SK-N-SH treated with all-trans-retinoic acid at 6 μM for 48 hours (cell line): ENCODE data around the gene DNAJC1.

Experiments used
- ATAC-seq: fragments of 200-7000 bp; cut with Tn5 transposase; 3 replicates; pipeline ENCODE4 v1.9.1; 2020; ENCODE audit warnings: mild to moderate bottlenecking, moderate library complexity
- ARNTL ChIP-seq: fragments of 450-650 bp; formaldehyde crosslinking; IDR thresholded peaks from 2 replicates; pipeline ENCODE4 v1.5.0; 2020; ENCODE audit warnings: low read depth, mild to moderate bottlenecking, moderate library complexity, borderline replicate concordance
- BACH2 ChIP-seq: fragments of 250-450 bp; sonication (Bioruptor Pico); IDR thresholded peaks from 2 replicates; pipeline ENCODE4 v1.9.0; 2021; ENCODE audit warnings: mild to moderate bottlenecking, borderline replicate concordance
- CSDC2 ChIP-seq: fragments of 250-450 bp; sonication (Bioruptor Pico); IDR thresholded peaks from 2 replicates; pipeline ENCODE4 v1.5.0; 2020; ENCODE audit warnings: mild to moderate bottlenecking, moderate library complexity
- CSRNP3 ChIP-seq: fragments of 250-450 bp; sonication (Bioruptor Pico); IDR thresholded peaks from 2 replicates; pipeline ENCODE4 v1.5.1; 2021; ENCODE audit warnings: mild to moderate bottlenecking, moderate library complexity
- GLIS3 ChIP-seq: fragments of 250-450 bp; sonication (Bioruptor Pico); IDR thresholded peaks from 2 replicates; pipeline ENCODE4 v1.5.0; 2020; ENCODE audit warnings: mild to moderate bottlenecking, moderate library complexity
- OSR1 ChIP-seq: fragments of 250-450 bp; sonication (Bioruptor Pico); IDR thresholded peaks from 2 replicates; pipeline ENCODE4 v1.8.0; 2022; ENCODE audit warnings: moderate library complexity, mild to moderate bottlenecking, inconsistent platforms
- PATZ1 ChIP-seq: fragments of 250-450 bp; sonication (Bioruptor Pico); IDR thresholded peaks from 2 replicates; pipeline ENCODE4 v1.8.0; 2020; ENCODE audit warnings: mild to moderate bottlenecking, moderate library complexity, borderline replicate concordance
- PPARA ChIP-seq: fragments of 250-450 bp; sonication (Bioruptor Pico); IDR thresholded peaks from 2 replicates; pipeline ENCODE4 v1.5.0; 2020; ENCODE audit warnings: mild to moderate bottlenecking, borderline replicate concordance
- RARB ChIP-seq: fragments of 250-450 bp; sonication (Bioruptor Pico); IDR thresholded peaks from 2 replicates; pipeline ENCODE4 v1.8.0; 2021; ENCODE audit warnings: mild to moderate bottlenecking, moderate library complexity
- SNAI2 ChIP-seq: fragments of 250-450 bp; sonication (Bioruptor Pico); IDR thresholded peaks from 2 replicates; pipeline ENCODE4 v1.5.0; 2020; ENCODE audit warnings: mild to moderate bottlenecking, moderate library complexity
- TOX ChIP-seq: fragments of 250-450 bp; sonication (Bioruptor Pico); IDR thresholded peaks from 2 replicates; pipeline ENCODE4 v1.8.0; 2021; ENCODE audit warnings: mild to moderate bottlenecking, moderate library complexity, borderline replicate concordance
- TSHZ2 ChIP-seq: fragments of 250-450 bp; sonication (Bioruptor Pico); IDR thresholded peaks from 2 replicates; pipeline ENCODE4 v1.5.0; 2020; ENCODE audit warnings: mild to moderate bottlenecking, moderate library complexity
- ZC3H10 ChIP-seq: fragments of 250-450 bp; sonication (Bioruptor Pico); IDR thresholded peaks from 2 replicates; pipeline ENCODE4 v1.5.1; 2021; ENCODE audit warnings: mild to moderate bottlenecking, moderate library complexity
- ZFP3 ChIP-seq: fragments of 250-450 bp; sonication (Bioruptor Pico); IDR thresholded peaks from 2 replicates; pipeline ENCODE4 v1.5.0; 2020; ENCODE audit warnings: mild to moderate bottlenecking, moderate library complexity
- ZFP30 ChIP-seq: fragments of 450-650 bp; formaldehyde crosslinking; IDR thresholded peaks from 2 replicates; pipeline ENCODE4 v1.5.0; 2022; ENCODE audit warnings: mild to moderate bottlenecking, moderate library complexity
- ZNF70 ChIP-seq: fragments of 450-650 bp; formaldehyde crosslinking; IDR thresholded peaks from 2 replicates; pipeline ENCODE4 v1.5.0; 2020; ENCODE audit warnings: mild to moderate bottlenecking, moderate library complexity
- ZNF8 ChIP-seq: fragments of 450-650 bp; formaldehyde crosslinking; IDR thresholded peaks from 2 replicates; pipeline ENCODE4 v1.5.0; 2020; ENCODE audit warnings: mild to moderate bottlenecking, moderate library complexity
- TF ChIP-seq, protein P1 (sequence below): fragments of 250-450 bp; sonication (Bioruptor Pico); IDR thresholded peaks from 2 replicates; pipeline ENCODE4 v1.5.1; 2020; ENCODE audit warnings: low read depth, mild to moderate bottlenecking, moderate library complexity

Gene DNAJC1

DNA sequence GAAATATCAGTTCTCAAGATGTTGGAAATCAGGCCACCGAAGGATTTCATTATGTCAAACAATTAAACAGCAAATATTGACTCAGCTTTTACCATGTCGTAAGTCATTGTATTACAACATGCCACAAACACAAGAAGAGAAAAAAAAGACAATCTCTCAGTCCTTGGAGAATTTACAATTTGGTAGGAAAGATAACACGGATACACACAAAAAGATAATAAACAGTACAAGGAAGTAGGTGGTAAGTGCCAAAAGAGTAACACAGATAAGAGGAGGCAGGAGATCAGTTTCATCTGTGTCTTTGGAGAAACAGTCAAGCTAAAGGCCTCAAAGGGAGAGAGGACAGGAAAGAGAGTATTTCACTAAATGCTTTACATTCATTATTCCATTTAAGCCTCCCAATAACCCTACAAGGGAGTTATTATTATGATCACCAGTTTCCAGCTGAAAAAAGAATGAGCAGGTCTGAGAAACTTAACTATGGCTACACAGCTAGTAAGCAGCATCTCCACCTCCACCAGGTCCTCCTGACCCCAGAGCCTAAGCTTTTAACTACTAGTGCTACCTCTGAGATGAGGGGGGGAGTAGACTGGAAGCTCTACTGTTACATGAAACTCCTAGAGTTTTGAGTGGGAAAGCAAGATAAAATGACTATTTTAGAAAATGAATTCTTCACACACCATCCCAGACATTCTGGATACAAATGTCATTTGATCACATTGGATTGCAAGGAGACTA, 13.9 kb upstream of the DNAJC1 start:
- no peak for TF ChIP-seq RARB
- TF ChIP-seq ZNF70 (CRISPR knock-in tag) = no peak
- TF ChIP-seq BACH2 (CRISPR knock-in tag) = no peak
- no peak for TF ChIP-seq PATZ1 (CRISPR knock-in tag)
- no peak for TF ChIP-seq OSR1 (CRISPR knock-in tag)
- TF ChIP-seq TSHZ2 (CRISPR knock-in tag) = no peak
- TF ChIP-seq ZFP3 (CRISPR knock-in tag) = no peak
- TF ChIP-seq ZFP30 (CRISPR knock-in tag) = no peak
- TF ChIP-seq ZNF8 = no peak
- no peak for TF ChIP-seq SNAI2 (CRISPR knock-in tag)
- TF ChIP-seq ZC3H10 = no peak
- TF ChIP-seq, protein P1, sequence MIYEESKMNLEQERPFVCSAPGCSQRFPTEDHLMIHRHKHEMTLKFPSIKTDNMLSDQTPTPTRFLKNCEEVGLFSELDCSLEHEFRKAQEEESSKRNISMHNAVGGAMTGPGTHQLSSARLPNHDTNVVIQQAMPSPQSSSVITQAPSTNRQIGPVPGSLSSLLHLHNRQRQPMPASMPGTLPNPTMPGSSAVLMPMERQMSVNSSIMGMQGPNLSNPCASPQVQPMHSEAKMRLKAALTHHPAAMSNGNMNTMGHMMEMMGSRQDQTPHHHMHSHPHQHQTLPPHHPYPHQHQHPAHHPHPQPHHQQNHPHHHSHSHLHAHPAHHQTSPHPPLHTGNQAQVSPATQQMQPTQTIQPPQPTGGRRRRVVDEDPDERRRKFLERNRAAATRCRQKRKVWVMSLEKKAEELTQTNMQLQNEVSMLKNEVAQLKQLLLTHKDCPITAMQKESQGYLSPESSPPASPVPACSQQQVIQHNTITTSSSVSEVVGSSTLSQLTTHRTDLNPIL = no peak
- no peak for TF ChIP-seq CSRNP3 (CRISPR knock-in tag)
- no peak for TF ChIP-seq PPARA (CRISPR knock-in tag)
- no peak for TF ChIP-seq TOX (CRISPR knock-in tag)
- no peak for TF ChIP-seq ARNTL (CRISPR knock-in tag)
- TF ChIP-seq CSDC2 (CRISPR knock-in tag) = no peak
- ATAC-seq = no peak

- ATAC-seq = no peak
- no peak for TF ChIP-seq PATZ1 (CRISPR knock-in tag)
- no peak for TF ChIP-seq CSRNP3 (CRISPR knock-in tag)
- TF ChIP-seq BACH2 (CRISPR knock-in tag) = no peak
- TF ChIP-seq, protein P1 = no peak
- no peak for TF ChIP-seq ARNTL (CRISPR knock-in tag)
- TF ChIP-seq ZFP3 (CRISPR knock-in tag) = no peak
- no peak for TF ChIP-seq OSR1 (CRISPR knock-in tag)
- no peak for TF ChIP-seq GLIS3
Observed at GRCh38 chr10:22016046-22016705, 12.6 kb upstream of the DNAJC1 start.
